Mesothelial cell of epicardium (in vitro differentiated cells): ENCODE results near the gene SCART1. TPM values are rescaled to one million over a fixed set of nuclear protein-coding genes. Genes with fewer than 3 reads are reported as not detected.
"Not testable (repeated sequence)": the region's sequence is repeated elsewhere in the genome, so short reads cannot be mapped to it uniquely, and the experiment has no call there.

Source experiments
- DNase-seq, 2 experiments: peaks; one replicate each; pipeline ENCODE4 v3.0.0; 2021; ENCODE audit warnings: low spot score in 2 of 2; ENCODE audit not compliant: unreplicated experiment in 2 of 2
- H3K27ac Mint-ChIP-seq: 2 replicates; pipeline ENCODE4 v1.8.0; 2021; ENCODE audit warnings: mixed read lengths
- H3K27me3 Mint-ChIP-seq: 2 replicates; pipeline ENCODE4 v1.8.0; 2021; ENCODE audit warnings: low read depth, mixed read lengths
- H3K36me3 Mint-ChIP-seq: 2 replicates; pipeline ENCODE4 v1.8.0; 2021; ENCODE audit warnings: mixed read lengths
- H3K4me1 Mint-ChIP-seq: 2 replicates; pipeline ENCODE4 v1.8.0; 2021; ENCODE audit warnings: mixed read lengths
- H3K4me3 Mint-ChIP-seq: 2 replicates; pipeline ENCODE4 v1.8.0; 2021; ENCODE audit warnings: mild to moderate bottlenecking, moderate library complexity, mixed read lengths
- H3K9me3 Mint-ChIP-seq: 2 replicates; pipeline ENCODE4 v1.8.0; 2021; ENCODE audit warnings: mixed read lengths
- total RNA-seq: library from RNA; stranded (reverse); gene quantifications from 3 replicates; pipeline ENCODE4 v1.2.1, GENCODE V29; 2021
- TF ChIP-seq, protein P1 (sequence below): fragments of 200-600 bp; sonication (generic); IDR thresholded peaks from one replicate; pipeline ENCODE4 v1.5.0; 2021; ENCODE audit warnings: antibody characterized with exemption; ENCODE audit not compliant: unreplicated experiment

SCART1 gene
- total RNA-seq, 1 donor from 2014 or later, result 4.1 TPM

DNA sequence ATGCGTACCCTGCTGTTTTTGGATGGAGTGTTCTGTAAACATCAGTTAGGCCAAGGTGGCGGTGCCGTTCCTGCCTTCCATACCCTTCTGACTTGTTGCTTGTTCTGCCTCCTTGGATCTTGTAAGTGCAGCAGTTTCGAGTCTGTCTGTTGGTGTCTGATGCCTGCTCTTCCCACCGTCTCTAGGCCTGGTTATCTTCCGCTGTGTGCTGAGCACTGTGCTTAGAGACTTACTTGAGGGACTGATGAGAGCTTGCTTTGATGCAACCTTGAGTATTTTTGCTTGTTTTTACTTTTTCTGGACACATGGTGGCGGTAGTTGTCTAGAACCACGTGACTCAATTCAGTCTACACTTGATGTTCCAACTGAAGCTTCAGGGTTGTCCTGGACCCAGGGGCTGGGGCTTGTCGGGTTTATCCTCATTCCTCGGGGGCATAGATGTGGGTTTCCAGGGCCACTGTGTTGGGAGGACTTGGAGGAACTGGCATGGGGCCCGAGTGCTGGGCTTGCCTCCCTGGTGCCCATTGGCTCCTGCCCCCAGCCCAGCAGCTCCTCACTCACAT lies 15.0 kb upstream of the SCART1 start:
- Mint-ChIP-seq H3K4me3 (no peak overlapping the region), H3K27me3 (no peaks in the 10 kb centered on the region), H3K9me3 (peaks cover 40% of the 10 kb centered on the region), H3K27ac (no peak overlapping the region), H3K36me3 (peaks cover 12% of the 10 kb centered on the region), H3K4me1 (no peaks in the 10 kb centered on the region)
- TF ChIP-seq, protein P1, sequence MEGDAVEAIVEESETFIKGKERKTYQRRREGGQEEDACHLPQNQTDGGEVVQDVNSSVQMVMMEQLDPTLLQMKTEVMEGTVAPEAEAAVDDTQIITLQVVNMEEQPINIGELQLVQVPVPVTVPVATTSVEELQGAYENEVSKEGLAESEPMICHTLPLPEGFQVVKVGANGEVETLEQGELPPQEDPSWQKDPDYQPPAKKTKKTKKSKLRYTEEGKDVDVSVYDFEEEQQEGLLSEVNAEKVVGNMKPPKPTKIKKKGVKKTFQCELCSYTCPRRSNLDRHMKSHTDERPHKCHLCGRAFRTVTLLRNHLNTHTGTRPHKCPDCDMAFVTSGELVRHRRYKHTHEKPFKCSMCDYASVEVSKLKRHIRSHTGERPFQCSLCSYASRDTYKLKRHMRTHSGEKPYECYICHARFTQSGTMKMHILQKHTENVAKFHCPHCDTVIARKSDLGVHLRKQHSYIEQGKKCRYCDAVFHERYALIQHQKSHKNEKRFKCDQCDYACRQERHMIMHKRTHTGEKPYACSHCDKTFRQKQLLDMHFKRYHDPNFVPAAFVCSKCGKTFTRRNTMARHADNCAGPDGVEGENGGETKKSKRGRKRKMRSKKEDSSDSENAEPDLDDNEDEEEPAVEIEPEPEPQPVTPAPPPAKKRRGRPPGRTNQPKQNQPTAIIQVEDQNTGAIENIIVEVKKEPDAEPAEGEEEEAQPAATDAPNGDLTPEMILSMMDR, result no peak
- DNase-seq, result no peak

DNA sequence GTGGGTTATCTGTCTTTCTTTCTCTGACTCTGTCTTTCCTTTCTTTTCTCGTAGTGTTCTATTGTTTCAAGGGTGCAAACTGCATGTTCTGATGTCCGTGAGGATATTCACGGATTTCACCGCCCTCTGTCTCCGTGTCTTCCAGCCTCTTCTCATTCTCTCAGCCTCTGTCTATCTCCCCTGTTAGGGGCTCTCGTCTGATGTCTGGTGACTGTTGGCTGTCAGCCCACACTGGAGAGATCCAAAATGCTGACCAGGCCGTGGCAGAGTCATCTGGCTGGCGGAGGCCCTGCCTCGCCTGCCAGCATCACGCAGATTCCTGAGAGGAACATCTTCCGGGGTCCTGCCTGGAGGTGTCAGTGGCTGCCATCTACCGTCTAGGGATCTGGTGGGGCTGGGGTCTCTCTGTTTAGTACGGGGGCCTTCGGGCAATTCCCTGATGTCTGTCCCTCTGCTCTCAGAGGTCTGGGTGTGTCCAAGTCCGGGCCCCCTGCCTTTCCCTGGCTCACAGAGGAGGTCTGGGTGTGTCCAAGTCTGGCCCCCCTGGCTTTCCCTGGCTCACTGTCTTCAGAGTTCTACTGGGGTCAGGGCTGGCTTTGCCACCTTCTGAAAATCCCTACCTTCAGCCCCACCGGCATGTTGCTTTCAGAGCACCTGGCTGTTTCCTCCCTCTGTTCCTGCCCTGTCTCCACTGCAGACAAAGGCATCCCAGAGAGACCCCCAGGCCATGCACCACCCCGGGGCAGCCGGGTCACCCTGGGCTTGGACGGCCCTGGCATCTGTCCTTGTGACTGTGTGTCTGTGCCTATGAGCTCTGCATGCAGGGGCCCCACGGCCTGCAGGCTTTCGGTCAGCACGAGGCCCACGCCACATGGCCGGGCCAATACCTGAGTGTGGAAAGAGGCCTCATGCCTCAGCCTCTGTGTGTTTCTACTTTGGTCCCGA lies 14.0 kb upstream of the SCART1 start:
- H3K9me3 Mint-ChIP-seq, result peaks cover 40% of the 10 kb centered on the region
- H3K27ac Mint-ChIP-seq, result no peak overlapping the region

DNA sequence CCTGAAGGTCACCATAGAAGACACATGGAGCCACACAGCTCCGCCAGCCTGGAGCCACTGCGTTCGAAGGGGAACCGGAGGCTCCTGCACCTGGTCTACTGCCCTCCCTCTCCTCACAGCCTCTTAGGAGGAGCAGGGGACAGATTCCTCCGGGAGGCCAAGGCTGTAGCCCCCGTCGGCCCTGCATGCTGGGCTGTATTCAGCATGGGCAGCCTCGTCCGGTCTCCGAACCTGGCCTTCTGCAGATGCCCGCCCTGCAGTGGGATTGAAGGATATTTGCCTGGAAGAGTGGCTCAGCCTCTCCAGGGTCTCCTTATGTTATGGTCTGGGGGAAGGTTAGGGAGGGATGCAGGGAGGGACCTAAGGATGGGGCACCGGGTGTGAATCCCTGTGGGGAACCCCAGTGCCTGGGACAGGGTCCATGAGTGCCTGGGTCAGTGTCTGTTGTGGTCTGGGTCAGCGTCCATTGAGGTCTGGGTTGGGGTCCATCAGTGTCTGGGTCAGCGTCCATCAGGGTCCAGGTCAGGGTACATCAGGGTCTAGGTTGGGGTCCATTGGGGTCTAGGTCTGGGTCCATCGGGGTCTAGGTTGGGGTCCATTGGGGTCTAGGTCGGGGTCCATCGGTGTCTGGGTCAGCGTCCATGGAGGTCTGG lies 13.0 kb upstream of the SCART1 start:
- TF ChIP-seq, protein P1, result no peak
- Mint-ChIP-seq H3K9me3 (peaks cover 42% of the 10 kb centered on the region), H3K27ac (no peak overlapping the region), H3K27me3 (no peaks in the 10 kb centered on the region), H3K4me3 (no peak overlapping the region), H3K4me1 (no peaks in the 10 kb centered on the region), H3K36me3 (peaks cover 16% of the 10 kb centered on the region)
- no peak for DNase-seq

More for the DNA sequence above, 14.0 kb upstream of the SCART1 start:
- Mint-ChIP-seq H3K27me3 (no peaks in the 10 kb centered on the region), H3K4me3 (no peak overlapping the region), H3K36me3 (peaks cover 12% of the 10 kb centered on the region), H3K4me1 (no peaks in the 10 kb centered on the region)
- TF ChIP-seq, protein P1, result no peak
- no peak for DNase-seq

DNA sequence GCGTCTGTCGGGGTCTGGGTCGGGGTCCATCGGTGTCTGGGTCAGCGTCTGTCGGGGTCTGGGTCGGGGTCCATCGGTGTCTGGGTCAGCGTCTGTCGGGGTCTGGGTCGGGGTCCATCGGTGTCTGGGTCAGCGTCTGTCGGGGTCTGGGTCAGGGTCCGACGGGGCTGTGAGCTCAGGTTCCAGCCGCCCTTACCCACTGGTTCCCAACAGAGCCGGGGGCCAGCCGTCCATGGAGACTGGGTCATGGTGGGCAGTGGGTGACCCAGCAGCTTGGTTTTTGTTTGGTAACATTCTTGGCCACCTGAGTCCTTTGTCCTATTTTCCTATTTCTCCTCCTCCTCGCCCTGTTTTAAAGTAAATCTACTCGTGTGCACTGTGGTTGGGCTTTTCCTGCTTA lies 12.4 kb upstream of the SCART1 start:
- not testable (repeated sequence) for H3K27ac Mint-ChIP-seq, H3K4me1 Mint-ChIP-seq, H3K4me3 Mint-ChIP-seq, H3K27me3 Mint-ChIP-seq, DNase-seq
- Mint-ChIP-seq H3K9me3 (peaks cover 41% of the 10 kb centered on the region), H3K36me3 (peaks cover 16% of the 10 kb centered on the region)

DNA sequence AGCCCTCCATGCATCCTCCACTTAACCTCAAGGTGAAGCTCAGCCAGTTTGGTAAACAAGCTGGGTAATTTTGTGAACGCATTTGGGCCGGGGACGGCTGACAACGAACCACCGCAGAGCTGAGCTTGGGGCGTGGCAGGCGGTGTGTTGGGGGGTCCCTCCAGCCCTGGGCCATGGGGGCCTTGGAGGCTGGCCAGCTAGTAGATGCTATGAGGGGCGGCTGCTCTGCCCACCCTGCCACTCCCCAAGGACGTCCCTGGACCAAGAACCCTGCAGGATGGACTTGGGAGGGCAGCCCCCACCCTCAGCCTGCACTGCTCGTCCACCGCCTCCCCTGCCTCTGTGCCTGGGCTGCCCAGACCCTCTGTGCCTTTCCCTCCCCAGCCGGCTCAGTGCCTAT lies 12.0 kb upstream of the SCART1 start:
- Mint-ChIP-seq H3K36me3 (peaks cover 20% of the 10 kb centered on the region), H3K4me3 (no peak overlapping the region), H3K27me3 (no peaks in the 10 kb centered on the region), H3K4me1 (no peaks in the 10 kb centered on the region), H3K27ac (no peak overlapping the region), H3K9me3 (peaks cover 40% of the 10 kb centered on the region)
- TF ChIP-seq, protein P1, result no peak
- no peak for DNase-seq
